CD8-positive, alpha-beta memory T cell (primary cell): Measurements from ENCODE around the gene TRPV3. TPM values are rescaled to one million over a fixed set of nuclear protein-coding genes. Genes with fewer than 3 reads are reported as not detected.

ENCODE experiments used
- CTCF ChIA-PET: fragments of 350-600 bp; sonication (Branson Sonifier 250); formaldehyde crosslinking; loops from one replicate; lab custom pipeline; 2021; ENCODE audit warnings: antibody characterized with exemption; lab: Charles Lee
- POLR2A ChIA-PET: fragments of 350-600 bp; sonication (Branson Sonifier 250); formaldehyde crosslinking; loops from one replicate; lab custom pipeline; 2021; ENCODE audit warnings: antibody characterized with exemption; lab: Charles Lee
- DNase-seq, 5 donors: peaks; one replicate each; pipeline versions ENCODE4 v3.0.0 to v3.0.0-alpha.2; 2020 to 2022; ENCODE audit warnings: mixed read lengths in 1 of 5
- H3K27ac ChIP-seq: one replicate; pipeline ENCODE4 v1.7.0; 2013; ENCODE audit warnings: low read depth, mild to moderate bottlenecking, low read length, moderate library complexity
- H3K27me3 ChIP-seq: 2 replicates; pipeline ENCODE4 v1.7.0; 2013; ENCODE audit warnings: low read length, mild to moderate bottlenecking; ENCODE audit not compliant: insufficient read depth, poor library complexity, severe bottlenecking
- H3K36me3 ChIP-seq: 2 replicates; pipeline ENCODE4 v1.7.0; 2013; ENCODE audit warnings: mild to moderate bottlenecking, low read length, moderate library complexity; ENCODE audit not compliant: insufficient read depth
- H3K4me1 ChIP-seq: 2 replicates; pipeline ENCODE4 v1.7.0; 2013; ENCODE audit warnings: mild to moderate bottlenecking, low read length, moderate library complexity; ENCODE audit not compliant: insufficient read depth
- H3K4me3 ChIP-seq: 2 replicates; pipeline ENCODE4 v1.7.0; 2013; ENCODE audit warnings: mild to moderate bottlenecking, low read length
- H3K9me3 ChIP-seq: 2 replicates; pipeline ENCODE4 v1.7.0; 2013; ENCODE audit warnings: mild to moderate bottlenecking, low read length
- H3K27ac Mint-ChIP-seq, 8 donors: one replicate each; pipeline ENCODE4 v1.8.0; 2020 to 2021; ENCODE audit warnings: mixed read lengths in 8 of 8, mild to moderate bottlenecking in 6 of 8, inconsistent platforms in 3 of 8, moderate library complexity in 3 of 8
- H3K27me3 Mint-ChIP-seq, 2 donors: one replicate each; pipeline ENCODE4 v1.8.0; 2020 to 2021; ENCODE audit warnings: mixed read lengths in 2 of 2, mild to moderate bottlenecking in 1 of 2, moderate library complexity in 1 of 2
- H3K36me3 Mint-ChIP-seq, 3 donors: one replicate each; pipeline ENCODE4 v1.8.0; 2020 to 2021; ENCODE audit warnings: mixed read lengths in 3 of 3, inconsistent platforms in 1 of 3, mild to moderate bottlenecking in 1 of 3
- H3K4me1 Mint-ChIP-seq, 3 donors: one replicate each; pipeline ENCODE4 v1.8.0; 2020 to 2021; ENCODE audit warnings: mixed read lengths in 3 of 3, inconsistent platforms in 1 of 3, mild to moderate bottlenecking in 1 of 3
- H3K4me3 Mint-ChIP-seq, 7 donors: one replicate each; pipeline ENCODE4 v1.8.0; 2020 to 2021; ENCODE audit warnings: mixed read lengths in 7 of 7, mild to moderate bottlenecking in 6 of 7, moderate library complexity in 4 of 7, inconsistent platforms in 2 of 7
- H3K9me3 Mint-ChIP-seq, 5 donors: one replicate each; pipeline ENCODE4 v1.8.0; 2020 to 2022; ENCODE audit warnings: mixed read lengths in 5 of 5, mild to moderate bottlenecking in 3 of 5, moderate library complexity in 2 of 5, inconsistent platforms in 1 of 5
- polyA plus RNA-seq: library from polyadenylated mRNA; unstranded; fragments of 300-500 nt; fragmentation: Illumina TruSeq; gene quantifications from one replicate; pipeline ENCODE4 v1.2.3, GENCODE V29; 2021
- total RNA-seq, 2 experiments: library from RNA; stranded (reverse); gene quantifications; one replicate each; pipeline ENCODE4 v1.2.3, GENCODE V29; 2021

The TRPV3 gene
- total and polyA plus RNA-seq, 3 experiments from 2014 or later, result 0.21 to 0.79 (median 0.49) TPM

DNA sequence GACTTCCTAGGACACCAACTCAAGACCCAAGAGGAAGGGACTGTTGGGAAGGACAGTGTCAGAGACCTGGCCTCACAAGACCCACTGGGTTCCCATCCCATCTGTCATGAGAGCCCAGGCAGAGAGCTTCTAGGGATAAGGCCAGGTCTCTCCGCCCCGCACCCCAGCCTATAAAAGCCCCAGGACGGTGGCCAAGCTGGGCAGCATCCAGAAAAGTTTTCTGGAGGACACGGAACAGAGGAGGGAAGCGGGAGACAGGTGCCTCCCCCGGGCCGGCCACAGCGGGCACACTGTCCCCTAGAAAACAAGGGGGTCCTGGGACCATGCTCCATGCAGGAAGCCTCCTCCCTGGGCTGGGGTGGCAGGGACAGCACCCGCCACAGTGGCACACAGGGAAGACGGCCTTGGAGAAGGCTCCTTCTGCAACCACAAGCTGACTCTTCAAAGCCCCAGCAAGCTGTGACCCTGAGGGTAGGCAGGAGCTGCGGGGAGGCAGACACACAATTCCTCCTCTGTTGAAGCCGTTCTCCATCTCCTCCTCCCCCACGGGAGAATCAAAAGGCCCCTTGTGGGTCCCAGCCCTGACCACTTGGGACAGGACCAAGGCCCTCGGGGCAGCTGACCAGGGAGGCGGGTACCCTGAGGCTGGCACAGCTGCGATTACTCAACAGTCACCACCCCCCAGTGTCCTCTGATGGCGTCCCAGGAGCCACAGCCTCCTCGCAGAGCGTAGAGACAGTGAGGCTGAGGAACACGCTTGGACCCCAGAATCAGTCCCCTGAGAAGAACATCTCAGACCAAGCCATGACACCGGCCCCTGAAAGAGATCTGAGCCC is 26.1 kb downstream of the TRPV3 start:
- no peak overlapping the region for H3K4me3 Mint-ChIP-seq
- POLR2A ChIA-PET, result no interaction called here

DNA sequence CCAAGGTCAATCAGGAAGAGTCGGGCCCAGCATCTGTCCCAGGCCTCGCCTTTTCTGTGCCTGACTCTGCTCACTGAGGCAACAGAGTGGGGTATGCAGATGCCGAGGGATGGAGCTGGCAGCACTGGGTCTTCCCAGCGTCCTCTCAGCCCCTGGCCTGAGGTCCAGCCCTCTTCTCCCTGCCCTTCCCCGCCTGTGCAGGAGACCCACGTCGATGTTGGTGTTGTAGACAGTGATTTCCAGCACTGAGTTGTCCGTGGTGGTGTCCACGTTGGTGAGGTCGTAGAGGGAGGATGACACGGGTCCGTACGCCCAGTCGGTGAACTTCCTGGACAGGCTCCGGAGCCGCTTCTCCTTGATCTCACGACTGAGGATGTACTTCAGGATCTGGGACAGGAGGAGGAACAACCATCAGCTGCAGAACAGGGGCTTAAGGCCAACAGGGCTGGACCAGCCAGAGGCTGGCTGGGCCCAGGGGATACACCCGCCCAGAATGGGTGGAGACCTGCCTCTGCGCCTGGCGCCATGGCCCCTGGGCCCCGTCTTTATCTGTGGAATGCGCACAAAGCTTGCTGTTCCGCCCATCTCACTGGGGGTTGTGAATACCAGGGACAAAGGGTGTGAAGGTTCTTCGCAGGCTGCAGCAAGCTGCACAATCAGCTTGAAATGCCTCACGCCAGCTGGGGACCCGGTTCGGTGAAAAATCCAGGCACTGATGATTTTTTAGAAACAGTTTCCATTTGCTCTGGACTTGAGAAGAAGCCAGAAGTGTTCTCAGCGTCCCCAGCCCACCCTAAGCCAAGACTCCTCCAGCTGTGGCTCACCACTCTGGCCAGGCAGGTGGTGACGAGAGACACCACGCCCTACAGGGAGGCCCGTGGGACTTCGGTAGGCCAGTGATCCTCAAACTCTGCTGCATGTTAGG is 27.5 kb downstream of the TRPV3 start:
- Mint-ChIP-seq H3K27ac (no peak overlapping the region), H3K36me3 (no peaks in the 10 kb centered on the region), H3K27me3 (peaks cover 4 to 16% of the 10 kb centered on the region in 2 donors), H3K4me3 (no peak overlapping the region), H3K4me1 (peaks cover 0 to 6% (median 4%) of the 10 kb centered on the region in 3 donors), H3K9me3 (no peaks in the 10 kb centered on the region)
- Histone ChIP-seq H3K4me3 (no peak overlapping the region), H3K4me1 (no peaks in the 10 kb centered on the region), H3K9me3 (no peaks in the 10 kb centered on the region), H3K36me3 (no peaks in the 10 kb centered on the region), H3K27ac (no peak overlapping the region), H3K27me3 (no peaks in the 10 kb centered on the region)
- CTCF ChIA-PET, result no interaction called here
- POLR2A ChIA-PET, result no interaction called here
- no peak for DNase-seq

More for the DNA sequence above, 26.1 kb downstream of the TRPV3 start:
- Mint-ChIP-seq H3K36me3 (no peaks in the 10 kb centered on the region), H3K27me3 (peaks cover 4 to 21% of the 10 kb centered on the region in 2 donors), H3K4me1 (peaks cover under 1 to 10% (median 4%) of the 10 kb centered on the region in 3 donors), H3K27ac (peak overlapping the region in 1 of 8 donors; percentile 14), H3K9me3 (no peaks in the 10 kb centered on the region)
- Histone ChIP-seq H3K27me3 (no peaks in the 10 kb centered on the region), H3K9me3 (no peaks in the 10 kb centered on the region), H3K36me3 (no peaks in the 10 kb centered on the region), H3K4me3 (no peak overlapping the region), H3K4me1 (peaks cover 5% of the 10 kb centered on the region), H3K27ac (no peak overlapping the region)
- no peak for DNase-seq
- CTCF ChIA-PET, result no interaction called here

DNA sequence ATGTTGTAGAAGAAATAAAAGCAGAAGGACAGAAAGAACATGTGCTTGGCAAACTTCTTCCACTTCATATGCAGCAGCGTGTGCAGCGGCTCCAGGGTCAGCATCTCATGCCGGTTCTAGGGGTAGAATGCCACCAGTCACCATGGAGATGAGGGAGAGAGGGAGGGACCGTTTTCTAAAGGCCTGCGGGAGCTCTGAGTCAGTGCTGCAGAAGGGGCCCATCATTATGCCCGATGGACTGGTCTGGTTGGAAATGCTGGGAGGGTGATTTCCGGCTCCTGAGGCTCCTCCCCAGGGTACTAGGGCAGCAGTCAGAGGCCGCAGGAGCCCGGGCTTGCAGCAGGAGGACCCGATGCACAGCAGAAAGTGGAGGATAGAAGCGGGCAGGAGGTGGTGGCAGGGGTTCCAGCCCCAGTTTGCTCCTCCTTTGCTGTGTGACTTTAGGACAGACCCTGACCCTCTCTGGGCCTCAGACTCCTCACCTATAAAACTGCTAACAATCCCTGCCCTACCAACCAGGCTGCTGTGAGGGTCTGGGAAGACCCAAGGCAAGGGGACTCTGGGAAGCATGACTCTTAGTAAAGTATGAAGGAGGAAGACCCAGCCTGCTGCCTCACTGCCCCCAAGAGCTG is 28.6 kb downstream of the TRPV3 start:
- no peaks in the 10 kb centered on the region for H3K36me3 ChIP-seq
- H3K9me3 ChIP-seq, result no peaks in the 10 kb centered on the region
- no peaks in the 10 kb centered on the region for H3K27me3 ChIP-seq
- Mint-ChIP-seq H3K4me1 (peaks cover 0 to 2% (median 0%) of the 10 kb centered on the region in 3 donors), H3K36me3 (no peaks in the 10 kb centered on the region), H3K9me3 (no peaks in the 10 kb centered on the region), H3K27ac (no peak overlapping the region), H3K4me3 (no peak overlapping the region), H3K27me3 (peaks cover 4 to 15% of the 10 kb centered on the region in 2 donors)
- POLR2A ChIA-PET, result no interaction called here
- H3K27ac ChIP-seq, result no peak overlapping the region
- no peak overlapping the region for H3K4me3 ChIP-seq
- H3K4me1 ChIP-seq, result no peaks in the 10 kb centered on the region
- CTCF ChIA-PET, result no interaction called here
- no peak for DNase-seq

DNA sequence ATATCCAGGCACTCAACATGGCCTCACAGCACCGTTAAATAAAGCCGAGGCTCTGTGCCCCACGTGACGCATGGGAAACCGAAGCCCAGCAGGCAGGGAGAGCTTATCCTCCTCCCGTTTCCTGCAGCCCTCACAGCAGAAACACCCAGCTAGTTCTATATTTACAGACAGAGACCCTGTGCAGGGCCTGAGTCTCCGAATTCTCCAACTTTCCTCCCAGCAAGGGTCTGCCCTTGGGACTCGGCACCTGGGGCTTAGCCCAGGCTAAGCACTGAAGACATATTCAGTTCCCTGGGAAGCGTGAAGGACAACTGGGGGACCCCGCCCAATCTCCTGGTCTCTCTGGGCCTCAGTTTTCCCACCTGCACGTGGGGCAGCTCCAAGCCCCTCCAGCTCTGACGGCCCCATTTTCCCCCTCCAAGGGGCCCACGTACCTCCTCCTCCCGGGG is 29.2 kb downstream of the TRPV3 start:
- H3K4me1 ChIP-seq, result no peaks in the 10 kb centered on the region
- H3K9me3 ChIP-seq, result no peaks in the 10 kb centered on the region
- no peak overlapping the region for H3K27ac ChIP-seq
- no peak overlapping the region for H3K4me3 Mint-ChIP-seq
- no peak for DNase-seq
- no peaks in the 10 kb centered on the region for H3K27me3 ChIP-seq
- peaks cover 4 to 14% of the 10 kb centered on the region in 2 donors for H3K27me3 Mint-ChIP-seq
- no peaks in the 10 kb centered on the region for H3K9me3 Mint-ChIP-seq
- H3K36me3 Mint-ChIP-seq, result no peaks in the 10 kb centered on the region
- POLR2A ChIA-PET, result no interaction called here
- CTCF ChIA-PET, result no interaction called here
- H3K36me3 ChIP-seq, result no peaks in the 10 kb centered on the region
- H3K27ac Mint-ChIP-seq, result no peak overlapping the region
- H3K4me3 ChIP-seq, result no peak overlapping the region
- H3K4me1 Mint-ChIP-seq, result no peaks in the 10 kb centered on the region

DNA sequence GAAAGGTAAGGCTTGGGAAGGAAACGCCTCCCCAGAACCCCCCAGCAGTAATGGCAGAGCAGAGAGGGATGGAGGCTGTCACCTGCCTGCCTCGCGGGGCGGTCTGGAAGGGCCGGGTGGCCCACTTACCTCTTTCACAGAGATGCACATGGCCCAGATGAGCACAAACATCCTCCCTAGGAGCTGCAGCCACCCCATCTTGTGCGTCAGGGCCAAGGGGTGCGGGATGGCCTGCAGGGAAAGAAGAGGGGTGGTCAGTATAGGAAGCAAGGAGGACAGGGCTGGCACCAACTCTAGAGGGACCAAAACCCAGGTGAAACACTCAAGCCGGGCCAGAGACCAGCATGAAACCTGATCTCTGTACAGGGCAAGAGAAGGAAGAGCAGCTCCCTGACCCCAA is 29.7 kb downstream of the TRPV3 start:
- H3K27me3 Mint-ChIP-seq, result peaks cover 0 to 9% of the 10 kb centered on the region in 2 donors
- no peaks in the 10 kb centered on the region for H3K4me1 Mint-ChIP-seq
- Histone ChIP-seq H3K27me3 (no peaks in the 10 kb centered on the region), H3K27ac (no peak overlapping the region), H3K9me3 (no peaks in the 10 kb centered on the region), H3K36me3 (no peaks in the 10 kb centered on the region), H3K4me1 (no peaks in the 10 kb centered on the region), H3K4me3 (no peak overlapping the region)
- ChIA-PET CTCF (no interaction called here), POLR2A (no interaction called here)
- H3K9me3 Mint-ChIP-seq, result no peaks in the 10 kb centered on the region
- peak overlapping the region in 1 of 8 donors; percentile 63 for H3K27ac Mint-ChIP-seq
- H3K4me3 Mint-ChIP-seq, result no peak overlapping the region
- no peaks in the 10 kb centered on the region for H3K36me3 Mint-ChIP-seq
- no peak for DNase-seq

DNA sequence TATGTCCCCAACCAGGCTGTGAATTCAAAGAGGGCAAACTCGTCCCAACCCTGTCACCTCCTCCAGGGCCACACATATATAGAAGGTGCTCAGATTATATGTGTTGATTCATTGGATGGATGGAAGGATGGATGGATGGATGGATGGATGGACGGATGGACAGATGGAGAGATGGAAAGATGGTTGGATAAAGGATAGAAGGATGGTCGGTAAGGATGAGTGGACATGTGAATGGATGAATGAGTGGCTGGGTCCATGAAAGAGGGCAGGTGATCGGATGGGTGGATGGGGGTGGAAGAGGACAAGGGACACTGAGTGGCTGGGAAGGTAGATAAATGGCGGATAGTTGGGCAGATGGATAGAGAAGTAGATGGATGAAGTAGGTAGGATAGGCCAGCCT is 30.1 kb downstream of the TRPV3 start:
- POLR2A ChIA-PET, result no interaction called here
- Mint-ChIP-seq H3K9me3 (no peaks in the 10 kb centered on the region), H3K4me3 (no peak overlapping the region), H3K4me1 (no peaks in the 10 kb centered on the region), H3K27me3 (peaks cover 0 to 8% of the 10 kb centered on the region in 2 donors), H3K36me3 (no peaks in the 10 kb centered on the region), H3K27ac (peak overlapping the region in 1 of 8 donors; percentile 1)
- Histone ChIP-seq H3K9me3 (no peaks in the 10 kb centered on the region), H3K4me3 (no peak overlapping the region), H3K36me3 (no peaks in the 10 kb centered on the region), H3K27ac (no peak overlapping the region), H3K27me3 (no peaks in the 10 kb centered on the region), H3K4me1 (no peaks in the 10 kb centered on the region)
- CTCF ChIA-PET, result no interaction called here
- no peak for DNase-seq

DNA sequence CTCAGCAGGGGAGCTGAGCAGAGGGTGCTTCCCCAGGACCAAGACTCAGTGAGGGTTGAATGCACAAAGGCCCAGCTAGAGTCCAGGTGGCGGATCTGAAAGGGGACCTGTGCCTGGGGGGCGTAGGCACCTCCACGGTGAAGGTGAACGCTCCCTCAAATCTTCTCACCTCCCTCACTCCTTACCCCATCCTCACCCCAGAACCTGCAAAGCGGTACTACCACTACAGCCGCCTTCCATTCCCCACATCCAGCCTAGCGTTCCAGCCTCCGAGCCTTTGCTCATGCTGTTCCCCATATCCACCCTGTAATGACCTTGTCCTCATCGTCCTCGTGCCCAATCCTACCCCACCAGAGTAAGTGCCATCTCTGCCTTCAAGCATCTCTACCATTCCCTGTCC is 30.6 kb downstream of the TRPV3 start:
- no peak overlapping the region for H3K4me3 Mint-ChIP-seq
- Histone ChIP-seq H3K27ac (no peak overlapping the region), H3K27me3 (no peaks in the 10 kb centered on the region), H3K4me1 (no peaks in the 10 kb centered on the region), H3K4me3 (no peak overlapping the region), H3K36me3 (no peaks in the 10 kb centered on the region), H3K9me3 (no peaks in the 10 kb centered on the region)
- DNase-seq, result peak in 1 of 5 donors; percentile 8
- H3K9me3 Mint-ChIP-seq, result no peaks in the 10 kb centered on the region
- POLR2A ChIA-PET, result no interaction called here
- H3K27me3 Mint-ChIP-seq, result peaks cover 0 to 8% of the 10 kb centered on the region in 2 donors
- CTCF ChIA-PET, result no interaction called here
- H3K27ac Mint-ChIP-seq, result no peak overlapping the region
- H3K36me3 Mint-ChIP-seq, result no peaks in the 10 kb centered on the region
- no peaks in the 10 kb centered on the region for H3K4me1 Mint-ChIP-seq
